ENCODE measurements around the gene TGM5.

Gene TGM5

DNA sequence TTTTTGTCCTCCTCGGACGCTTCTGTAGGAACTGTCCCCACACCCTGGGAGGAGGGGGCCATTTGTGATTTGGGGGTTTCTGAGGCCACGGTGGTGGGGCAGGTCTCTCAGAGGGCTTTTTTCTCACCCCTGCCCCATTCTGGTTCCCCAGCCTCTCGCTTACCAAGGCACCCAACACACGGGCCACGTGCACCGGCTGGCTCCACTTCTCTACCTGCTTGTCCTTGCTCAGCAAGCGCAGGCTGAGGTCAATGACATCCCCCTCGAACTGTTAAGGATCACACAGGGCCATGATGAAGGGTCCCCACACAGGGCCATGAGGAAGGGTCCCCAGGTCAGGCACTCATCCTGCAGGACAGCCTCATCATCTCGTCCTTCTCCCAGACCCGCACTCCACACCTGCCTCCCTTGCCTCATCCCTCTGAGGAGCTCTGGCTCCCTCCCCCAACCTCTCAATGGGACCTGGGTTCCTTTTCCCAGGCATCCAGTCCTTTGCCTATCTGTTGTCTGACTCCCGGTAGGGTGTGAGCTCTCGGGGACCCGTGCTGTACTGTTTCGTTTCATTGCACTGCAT, 56.5 kb downstream of the TGM5 start:
- no peak overlapping the region for H3K4me3 Mint-ChIP-seq
- H3K4me1 Mint-ChIP-seq: no peaks in the 10 kb centered on the region
- H3K27ac Mint-ChIP-seq: no peak overlapping the region
- no peaks in the 10 kb centered on the region for H3K36me3 Mint-ChIP-seq (ENCODE audit: low read depth)
- H3K27me3 Mint-ChIP-seq (ENCODE audit: low read depth): peaks cover 50% of the 10 kb centered on the region
- no peaks in the 10 kb centered on the region for H3K9me3 Mint-ChIP-seq
- TF ChIP-seq CTCF (IDR thresholded peaks at IDR 0.05; ENCODE audit: unreplicated experiment in 3 of 3): no peak

GRCh38 chr15:43209059-43209824, 57.5 kb downstream of the TGM5 start:
- no peaks in the 10 kb centered on the region for H3K36me3 Mint-ChIP-seq (ENCODE audit: low read depth)
- no peak overlapping the region for H3K27ac Mint-ChIP-seq
- H3K4me1 Mint-ChIP-seq: no peaks in the 10 kb centered on the region
- H3K9me3 Mint-ChIP-seq: no peaks in the 10 kb centered on the region
- peaks cover 53% of the 10 kb centered on the region for H3K27me3 Mint-ChIP-seq (ENCODE audit: low read depth)
- TF ChIP-seq CTCF (IDR thresholded peaks at IDR 0.05; ENCODE audit: unreplicated experiment in 3 of 3): no peak
- H3K4me3 Mint-ChIP-seq: no peak overlapping the region

DNA sequence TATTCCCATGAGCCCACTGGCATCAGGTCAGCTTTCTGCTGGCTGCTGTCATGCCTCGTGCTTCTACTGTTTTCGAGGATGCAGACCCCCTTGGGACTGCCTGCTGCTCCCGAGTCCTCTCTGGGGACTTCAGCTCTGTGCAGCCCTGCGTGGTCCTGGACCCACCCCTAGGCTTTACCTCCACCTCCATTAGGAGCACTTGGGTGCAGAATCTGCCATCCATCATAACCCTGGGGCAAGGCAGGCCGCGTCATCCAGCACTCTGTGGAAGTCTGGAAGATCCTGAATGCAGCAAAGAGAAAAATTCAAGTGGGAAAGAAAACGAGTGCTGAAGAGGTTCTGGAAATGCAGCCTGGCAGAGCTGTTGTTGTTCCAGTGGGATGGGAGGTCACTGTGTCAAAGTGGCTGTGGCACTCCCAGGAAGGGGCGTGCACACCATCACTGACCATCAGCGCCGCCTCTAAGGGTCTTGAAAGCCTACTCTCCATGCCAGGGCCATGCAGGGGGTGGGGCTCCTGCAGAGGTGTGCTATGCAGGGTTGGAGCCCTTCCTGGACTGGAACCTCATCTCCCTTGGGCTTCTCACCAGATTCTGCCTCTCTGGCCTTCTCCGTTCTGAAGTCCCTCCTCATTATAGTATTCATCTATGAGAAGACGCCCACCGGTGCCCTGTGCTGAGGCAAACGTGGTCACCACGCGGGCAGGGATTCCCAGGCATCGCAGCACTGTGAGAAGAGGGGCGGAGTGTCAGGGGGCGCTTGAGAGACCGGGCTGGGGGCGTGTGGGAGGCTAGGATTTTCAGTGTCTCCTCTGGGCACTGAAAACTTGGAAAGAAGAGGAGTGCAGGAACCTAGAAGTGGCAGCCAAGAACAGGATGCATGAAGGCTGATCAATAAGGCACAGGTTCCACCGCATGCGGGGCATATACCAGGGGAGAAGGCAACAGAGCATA, 58.4 kb downstream of the TGM5 start:
- Mint-ChIP-seq H3K9me3 (no peaks in the 10 kb centered on the region), H3K4me1 (no peaks in the 10 kb centered on the region), H3K27me3 (ENCODE audit: low read depth) (peaks cover 55% of the 10 kb centered on the region), H3K27ac (no peak overlapping the region), H3K4me3 (no peak overlapping the region), H3K36me3 (ENCODE audit: low read depth) (no peaks in the 10 kb centered on the region)
- no peak for TF ChIP-seq CTCF (IDR thresholded peaks at IDR 0.05; ENCODE audit: unreplicated experiment in 3 of 3)

GRCh38 chr15:43207024-43207423, 59.7 kb downstream of the TGM5 start:
- no peaks in the 10 kb centered on the region for H3K36me3 Mint-ChIP-seq (ENCODE audit: low read depth)
- no peak overlapping the region for H3K4me3 Mint-ChIP-seq
- H3K4me1 Mint-ChIP-seq: no peaks in the 10 kb centered on the region
- no peak overlapping the region for H3K27ac Mint-ChIP-seq
- no peak for TF ChIP-seq CTCF (IDR thresholded peaks at IDR 0.05; ENCODE audit: unreplicated experiment in 3 of 3)
- no peaks in the 10 kb centered on the region for H3K9me3 Mint-ChIP-seq
- H3K27me3 Mint-ChIP-seq (ENCODE audit: low read depth): peaks cover 55% of the 10 kb centered on the region

DNA sequence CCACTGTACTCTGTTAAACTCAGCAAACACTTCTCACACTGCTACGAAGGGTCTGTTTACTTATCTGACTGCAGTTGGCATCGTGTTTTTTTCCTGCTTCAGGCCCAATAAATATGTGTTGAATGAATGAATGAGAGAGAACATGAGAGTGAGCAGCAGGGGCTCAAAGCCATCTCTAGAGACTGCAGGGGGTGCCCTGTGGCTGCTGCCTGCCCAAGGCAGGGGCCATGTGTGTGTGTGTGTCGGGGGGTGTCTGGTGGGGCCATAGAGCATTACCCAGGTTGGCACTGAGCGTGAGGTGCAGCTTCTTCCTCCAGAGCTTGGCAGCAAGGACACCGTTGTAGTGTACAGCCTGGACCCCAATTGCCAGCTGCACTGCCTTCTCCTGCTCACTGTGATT, 60.7 kb downstream of the TGM5 start:
- no peak overlapping the region for H3K27ac Mint-ChIP-seq
- H3K27me3 Mint-ChIP-seq (ENCODE audit: low read depth): peaks cover 53% of the 10 kb centered on the region
- H3K9me3 Mint-ChIP-seq: no peaks in the 10 kb centered on the region
- no peak overlapping the region for H3K4me3 Mint-ChIP-seq
- no peak for TF ChIP-seq CTCF (IDR thresholded peaks at IDR 0.05; ENCODE audit: unreplicated experiment in 3 of 3)
- no peaks in the 10 kb centered on the region for H3K4me1 Mint-ChIP-seq
- H3K36me3 Mint-ChIP-seq (ENCODE audit: low read depth): no peaks in the 10 kb centered on the region
